GM21390 (cell line): ENCODE measurements around the gene C1orf210.

Experiments
- ATAC-seq: cut with Tn5 transposase; IDR thresholded peaks from one replicate; pipeline ENCODE4 v1.9.1; 2021; ENCODE audit not compliant: unreplicated experiment

The C1orf210 gene

GRCh38 chr1:43312663-43313515 is 27.5 kb upstream of the C1orf210 start:
- ATAC-seq: no peak

- no peak for ATAC-seq
Measured at GRCh38 chr1:43312212-43312623, 26.8 kb upstream of the C1orf210 start.

- ATAC-seq: no peak
Measured at GRCh38 chr1:43311521-43311920, 26.1 kb upstream of the C1orf210 start.

- no peak for ATAC-seq
Measured at GRCh38 chr1:43309405-43310025, 24.1 kb upstream of the C1orf210 start.

- ATAC-seq: no peak
Measured at GRCh38 chr1:43308635-43309404, 23.4 kb upstream of the C1orf210 start.

GRCh38 chr1:43307458-43308158 is 22.2 kb upstream of the C1orf210 start:
- no peak for ATAC-seq

- ATAC-seq: no peak
Measured at GRCh38 chr1:43306688-43307457, 21.5 kb upstream of the C1orf210 start.

- ATAC-seq: no peak
Measured at GRCh38 chr1:43305926-43306687, 20.7 kb upstream of the C1orf210 start.

- no peak for ATAC-seq
Measured at GRCh38 chr1:43305461-43305860, 20.1 kb upstream of the C1orf210 start.

- no peak for ATAC-seq
Measured at GRCh38 chr1:43304771-43305300, 19.5 kb upstream of the C1orf210 start.

- ATAC-seq: no peak
Measured at GRCh38 chr1:43304314-43304681, 18.9 kb upstream of the C1orf210 start.

- ATAC-seq: no peak
Measured at GRCh38 chr1:43303471-43304313, 18.3 kb upstream of the C1orf210 start.

- ATAC-seq: no peak
Measured at GRCh38 chr1:43302721-43303470, 17.5 kb upstream of the C1orf210 start.

- no peak for ATAC-seq
Measured at GRCh38 chr1:43302201-43302600, 16.8 kb upstream of the C1orf210 start.

- ATAC-seq: no peak
Measured at GRCh38 chr1:43300378-43301094, 15.2 kb upstream of the C1orf210 start, which contains the start of gene TIE1. TIE1 (plus strand) TSS chr1:43300982; CDS start chr1:43301072, 90 bp downstream.

- no peak for ATAC-seq
Measured at GRCh38 chr1:43299101-43299500, 13.7 kb upstream of the C1orf210 start.

GRCh38 chr1:43298055-43298454 is 12.7 kb upstream of the C1orf210 start:
- no peak for ATAC-seq
